PC-9 (cell line): ENCODE results near the gene SMAD9. TPM values are rescaled to one million over a fixed set of nuclear protein-coding genes. Genes with fewer than 3 reads are reported as not detected.

Source experiments
- BruUV-seq: library from RNA; stranded (reverse); fragments of 400-500 nt; replicated peaks from 2 replicates; lab custom pipeline; 2021; lab: Mats Ljungman, UMichigan
- CTCF ChIA-PET: fragments of 300-600 bp; sonication (Branson Sonifier 250); formaldehyde crosslinking; loops from one replicate; lab custom pipeline; 2022; ENCODE audit warnings: antibody characterized with exemption; lab: Charles Lee
- POLR2A ChIA-PET: fragments of 300-600 bp; sonication (Branson Sonifier 250); formaldehyde crosslinking; loops from one replicate; lab custom pipeline; 2022; ENCODE audit warnings: antibody characterized with exemption; ENCODE audit not compliant: unreplicated experiment; lab: Charles Lee
- DNase-seq, 2 experiments: peaks; one replicate each; pipeline versions ENCODE4 v3.0.0 to v3.0.0-alpha.2; 2015 to 2022; ENCODE audit warnings: mixed read lengths in 1 of 2
- H2AFZ ChIP-seq: fragments of 200-600 bp; sonication (generic); 2 replicates; pipeline ENCODE4 v1.8.1; 2017; ENCODE audit warnings: antibody characterized with exemption
- H3F3A ChIP-seq: fragments of 200-600 bp; sonication (generic); 2 replicates; pipeline ENCODE4 v1.8.1; 2017; ENCODE audit warnings: antibody characterized with exemption, mild to moderate bottlenecking, low read depth; ENCODE audit not compliant: insufficient read depth
- H3K27ac ChIP-seq: fragments of 200-600 bp; sonication (generic); 2 replicates; pipeline ENCODE4 v1.6.1; 2016; ENCODE audit warnings: mixed run types
- H3K27me3 ChIP-seq: fragments of 200-600 bp; sonication (generic); 2 replicates; pipeline ENCODE4 v1.6.1; 2016; ENCODE audit warnings: low read depth, mixed run types; ENCODE audit not compliant: insufficient read depth
- H3K36me3 ChIP-seq: fragments of 200-600 bp; sonication (generic); 2 replicates; pipeline ENCODE4 v1.6.1; 2016; ENCODE audit warnings: low read depth, mixed run types
- H3K4me1 ChIP-seq: fragments of 200-600 bp; sonication (generic); replicated peaks from 2 replicates; pipeline ENCODE4 v1.6.1; 2016; ENCODE audit warnings: mixed run types; ENCODE audit not compliant: insufficient read depth
- H3K4me2 ChIP-seq: fragments of 200-600 bp; sonication (generic); 2 replicates; pipeline ENCODE4 v1.6.1; 2017; ENCODE audit warnings: mixed run types
- H3K4me3 ChIP-seq: fragments of 200-600 bp; sonication (generic); 2 replicates; pipeline ENCODE4 v1.6.1; 2016; ENCODE audit warnings: mixed run types
- H3K79me2 ChIP-seq: fragments of 200-600 bp; sonication (generic); 2 replicates; pipeline ENCODE4 v1.6.1; 2017; ENCODE audit warnings: low read depth, mixed run types
- H3K9me2 ChIP-seq: fragments of 200-600 bp; sonication (generic); 2 replicates; pipeline ENCODE4 v1.8.1; 2017; ENCODE audit warnings: mild to moderate bottlenecking; ENCODE audit not compliant: insufficient read depth
- H3K9me3 ChIP-seq: fragments of 200-600 bp; sonication (generic); 2 replicates; pipeline ENCODE4 v1.8.1; 2016; ENCODE audit warnings: low read depth; ENCODE audit not compliant: insufficient read depth
- H4K20me1 ChIP-seq: fragments of 200-600 bp; sonication (generic); 2 replicates; pipeline ENCODE4 v1.8.1; 2017; ENCODE audit not compliant: insufficient read depth
- EZH2 ChIP-seq: fragments of 200-600 bp; sonication (generic); IDR thresholded peaks from 2 replicates; pipeline ENCODE4 v1.8.0; 2017; ENCODE audit warnings: antibody characterized with exemption, low read depth
- intact Hi-C: fragments of 100-400 bp; cut with micrococcal nuclease; formaldehyde crosslinking; loops from one replicate; pipeline ENCODE4 v1.10.0; 2022; ENCODE audit not compliant: unreplicated experiment
- total RNA-seq: library from RNA; stranded (reverse); gene quantifications from 2 replicates; pipeline ENCODE4 v1.2.3, GENCODE V29; 2021
- TF ChIP-seq, protein P1 (sequence below): fragments of 200-600 bp; sonication (generic); conservative IDR thresholded peaks from 2 replicates; pipeline ENCODE4 v1.6.1; 2017; ENCODE audit warnings: mixed run types, antibody characterized with exemption, mild to moderate bottlenecking, moderate library complexity

Gene SMAD9
- total RNA-seq, 1 experiment from 2014 or later = 0.94 TPM

DNA sequence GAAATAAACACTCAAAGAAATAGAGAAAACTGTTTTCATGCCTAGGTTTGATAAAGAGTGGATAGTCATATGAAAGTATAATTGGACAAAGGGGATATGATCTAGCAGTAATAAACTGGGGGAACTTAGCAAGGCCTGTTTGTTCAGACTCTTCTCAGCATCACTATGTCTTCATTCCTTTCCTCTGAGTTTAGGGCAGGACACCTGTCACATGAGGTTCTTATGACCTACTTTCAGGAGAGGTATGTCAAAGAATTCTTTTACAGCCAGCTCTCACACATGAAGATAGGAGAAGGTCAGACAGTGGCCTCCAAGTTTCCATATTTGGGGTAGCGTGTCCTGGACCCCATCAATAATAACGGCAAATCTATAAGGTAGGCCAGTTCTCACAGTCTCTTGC lies 112.4 kb downstream of the SMAD9 start:
- Histone ChIP-seq H3K79me2 (no peaks in the 10 kb centered on the region), H3K4me1 (peaks cover 21% of the 10 kb centered on the region), H3K4me3 (no peak overlapping the region), H3K27ac (no peak overlapping the region), H3K9me2 (no peaks in the 10 kb centered on the region), H3F3A (no peaks in the 10 kb centered on the region), H3K27me3 (no peaks in the 10 kb centered on the region), H3K4me2 (0 out of 2 replicates have a peak overlapping the region, but pooled peaks have one; percentile 11), H4K20me1 (no peaks in the 10 kb centered on the region), H2AFZ (no peak overlapping the region), H3K9me3 (no peaks in the 10 kb centered on the region), H3K36me3 (no peaks in the 10 kb centered on the region)
- CTCF ChIA-PET = no interaction called here
- POLR2A ChIA-PET = interaction anchor here (0.7 kb wide), 1 partner anchor 500 kb away, joined by 4 read pairs; no protein-coding TSS in a partner anchor
- no TSS peak for BruUV-seq
- DNase-seq = peak in 1 of 2 experiments; percentile 61
- TF ChIP-seq, protein P1, sequence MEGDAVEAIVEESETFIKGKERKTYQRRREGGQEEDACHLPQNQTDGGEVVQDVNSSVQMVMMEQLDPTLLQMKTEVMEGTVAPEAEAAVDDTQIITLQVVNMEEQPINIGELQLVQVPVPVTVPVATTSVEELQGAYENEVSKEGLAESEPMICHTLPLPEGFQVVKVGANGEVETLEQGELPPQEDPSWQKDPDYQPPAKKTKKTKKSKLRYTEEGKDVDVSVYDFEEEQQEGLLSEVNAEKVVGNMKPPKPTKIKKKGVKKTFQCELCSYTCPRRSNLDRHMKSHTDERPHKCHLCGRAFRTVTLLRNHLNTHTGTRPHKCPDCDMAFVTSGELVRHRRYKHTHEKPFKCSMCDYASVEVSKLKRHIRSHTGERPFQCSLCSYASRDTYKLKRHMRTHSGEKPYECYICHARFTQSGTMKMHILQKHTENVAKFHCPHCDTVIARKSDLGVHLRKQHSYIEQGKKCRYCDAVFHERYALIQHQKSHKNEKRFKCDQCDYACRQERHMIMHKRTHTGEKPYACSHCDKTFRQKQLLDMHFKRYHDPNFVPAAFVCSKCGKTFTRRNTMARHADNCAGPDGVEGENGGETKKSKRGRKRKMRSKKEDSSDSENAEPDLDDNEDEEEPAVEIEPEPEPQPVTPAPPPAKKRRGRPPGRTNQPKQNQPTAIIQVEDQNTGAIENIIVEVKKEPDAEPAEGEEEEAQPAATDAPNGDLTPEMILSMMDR = no peak
- TF ChIP-seq EZH2 = no peak
- intact Hi-C loops = no loop called here

- no peaks in the 10 kb centered on the region for H3F3A ChIP-seq
- POLR2A ChIA-PET = no interaction called here
Measured at GRCh38 chr13:36806102-36806501, 113.9 kb downstream of the SMAD9 start.

DNA sequence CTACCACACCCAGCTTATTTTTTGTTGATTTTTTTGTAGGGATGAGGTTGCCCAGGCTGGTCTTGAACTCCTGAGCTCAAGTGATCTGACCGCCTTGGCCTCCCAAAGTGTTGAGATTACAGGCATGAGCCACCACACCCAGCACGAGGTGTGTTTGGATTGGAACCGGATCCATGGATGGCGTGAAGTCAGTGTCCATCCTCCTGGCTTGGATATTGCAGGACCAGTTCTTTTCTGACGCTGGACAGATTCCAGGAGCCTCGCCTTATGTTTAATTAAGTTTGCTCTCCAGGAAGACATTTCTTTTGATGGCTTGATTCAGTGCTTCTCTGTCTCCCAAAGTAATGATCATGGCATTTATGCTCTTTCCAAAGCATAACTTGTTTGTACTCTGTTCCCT lies 115.5 kb downstream of the SMAD9 start:
- H3K27me3 ChIP-seq = no peaks in the 10 kb centered on the region
- BruUV-seq = no TSS peak
- no peak overlapping the region for H2AFZ ChIP-seq
- peak in 1 of 2 experiments; percentile 5 for DNase-seq
- H3K9me2 ChIP-seq = no peaks in the 10 kb centered on the region
- no peaks in the 10 kb centered on the region for H3K9me3 ChIP-seq
- no peaks in the 10 kb centered on the region for H4K20me1 ChIP-seq
- intact Hi-C loops = no loop called here
- ChIA-PET POLR2A (no interaction called here), CTCF (no interaction called here)
- TF ChIP-seq, protein P1 = no peak
- no peak for TF ChIP-seq EZH2
- H3K4me3 ChIP-seq = no peak overlapping the region
- H3K27ac ChIP-seq = no peak overlapping the region
- H3K4me1 ChIP-seq = peaks cover 21% of the 10 kb centered on the region
- no peaks in the 10 kb centered on the region for H3F3A ChIP-seq
- no peaks in the 10 kb centered on the region for H3K36me3 ChIP-seq
- no peak overlapping the region for H3K4me2 ChIP-seq
- no peaks in the 10 kb centered on the region for H3K79me2 ChIP-seq

More at GRCh38 chr13:36806102-36806501, 113.9 kb downstream of the SMAD9 start:
- Histone ChIP-seq H3K27ac (no peak overlapping the region), H3K4me3 (no peak overlapping the region), H3K4me1 (peaks cover 21% of the 10 kb centered on the region), H3K9me2 (no peaks in the 10 kb centered on the region), H3K79me2 (no peaks in the 10 kb centered on the region), H3K27me3 (no peaks in the 10 kb centered on the region), H3K36me3 (no peaks in the 10 kb centered on the region), H3K9me3 (no peaks in the 10 kb centered on the region), H2AFZ (no peak overlapping the region), H3K4me2 (no peak overlapping the region), H4K20me1 (no peaks in the 10 kb centered on the region)
- intact Hi-C loops = no loop called here
- CTCF ChIA-PET = no interaction called here
- BruUV-seq = no TSS peak
- no peak for DNase-seq
- no peak for TF ChIP-seq EZH2
- TF ChIP-seq, protein P1 = no peak
